GM19468 (cell line): Measurements from ENCODE around the gene AKAP7.
"Not testable (repeated sequence)": the region's sequence is repeated elsewhere in the genome, so short reads cannot be mapped to it uniquely, and the experiment has no call there.

ENCODE experiments used
- ATAC-seq: cut with Tn5 transposase; IDR thresholded peaks from one replicate; pipeline ENCODE4 v1.9.1; 2021; ENCODE audit warnings: mild to moderate bottlenecking, moderate library complexity, moderate number of reproducible peaks; ENCODE audit not compliant: unreplicated experiment; ENCODE audit errors: extremely low read depth

Gene AKAP7

GRCh38 chr6:131283466-131284175, 148.4 kb downstream of the AKAP7 start:
- ATAC-seq = no peak

GRCh38 chr6:131285548-131285947, 150.3 kb downstream of the AKAP7 start:
- ATAC-seq = no peak

GRCh38 chr6:131286469-131287040, 151.3 kb downstream of the AKAP7 start:
- ATAC-seq = no peak

GRCh38 chr6:131288214-131288613, 152.9 kb downstream of the AKAP7 start:
- no peak for ATAC-seq

GRCh38 chr6:131290955-131291354, 155.7 kb downstream of the AKAP7 start:
- ATAC-seq = no peak

- no peak for ATAC-seq
These were observed 157.1 kb downstream of the AKAP7 start for GRCh38 chr6:131292145-131292938.

- ATAC-seq = no peak
These were observed 158.2 kb downstream of the AKAP7 start for GRCh38 chr6:131293472-131293911.

- no peak for ATAC-seq
These were observed 159.8 kb downstream of the AKAP7 start for GRCh38 chr6:131295081-131295480.

GRCh38 chr6:131300826-131301225, 165.6 kb downstream of the AKAP7 start:
- ATAC-seq = not testable (repeated sequence)

GRCh38 chr6:131303338-131303930, 168.2 kb downstream of the AKAP7 start:
- no peak for ATAC-seq

- ATAC-seq = no peak
These were observed 170.0 kb downstream of the AKAP7 start for GRCh38 chr6:131305037-131305850.

GRCh38 chr6:131309437-131309836, 174.2 kb downstream of the AKAP7 start:
- ATAC-seq = no peak

GRCh38 chr6:131314838-131315237, 179.6 kb downstream of the AKAP7 start:
- no peak for ATAC-seq

- ATAC-seq = no peak
These were observed 181.4 kb downstream of the AKAP7 start for GRCh38 chr6:131316654-131317053.

GRCh38 chr6:131317516-131317915, 182.2 kb downstream of the AKAP7 start:
- no peak for ATAC-seq

GRCh38 chr6:131321589-131321988, 186.3 kb downstream of the AKAP7 start:
- no peak for ATAC-seq

GRCh38 chr6:131322125-131322524, 186.9 kb downstream of the AKAP7 start:
- ATAC-seq = no peak

GRCh38 chr6:131325669-131326068, 190.4 kb downstream of the AKAP7 start:
- not testable (repeated sequence) for ATAC-seq

GRCh38 chr6:131328727-131329126, 193.5 kb downstream of the AKAP7 start:
- ATAC-seq = not testable (repeated sequence)

GRCh38 chr6:131331151-131331550, 195.9 kb downstream of the AKAP7 start:
- ATAC-seq = no peak
